Breast epithelium (tissue), 3 donors: Measurements from ENCODE around the gene ACOT8.

ENCODE experiments used
- CTCF ChIP-seq, 3 donors: fragments of 450-650 bp; IDR thresholded peaks; one replicate each; pipeline ENCODE4 v1.5.1; 2016 to 2017; ENCODE audit warnings: antibody characterized with exemption in 3 of 3, mild to moderate bottlenecking in 3 of 3, moderate library complexity in 3 of 3
- POLR2A ChIP-seq: fragments of 450-650 bp; IDR thresholded peaks from one replicate; pipeline ENCODE4 v1.6.1; 2016; ENCODE audit warnings: antibody characterized with exemption, mild to moderate bottlenecking, moderate library complexity
- POLR2AphosphoS5 ChIP-seq, 3 donors: sonication (generic); formaldehyde crosslinking; IDR thresholded peaks; one replicate each; pipeline ENCODE4 v1.6.1; 2017; ENCODE audit warnings: antibody characterized with exemption in 3 of 3

GRCh38 chr20:45816951-45817350 is 40.2 kb downstream of the ACOT8 start:
- no peak for TF ChIP-seq CTCF (IDR thresholded peaks at IDR 0.05)
- no peak for TF ChIP-seq POLR2A
- no peak for TF ChIP-seq POLR2AphosphoS5 (IDR thresholded peaks at IDR 0.05)
